NCI-H748 treated with DMSO at 0.1 percent for 48 hours (cell line): ENCODE data around the gene SPAG6.

Experiments
- DNase-seq: peaks from one replicate; lab custom pipeline; 2025; lab: John Stamatoyannopoulos, UW

The SPAG6 gene

DNA sequence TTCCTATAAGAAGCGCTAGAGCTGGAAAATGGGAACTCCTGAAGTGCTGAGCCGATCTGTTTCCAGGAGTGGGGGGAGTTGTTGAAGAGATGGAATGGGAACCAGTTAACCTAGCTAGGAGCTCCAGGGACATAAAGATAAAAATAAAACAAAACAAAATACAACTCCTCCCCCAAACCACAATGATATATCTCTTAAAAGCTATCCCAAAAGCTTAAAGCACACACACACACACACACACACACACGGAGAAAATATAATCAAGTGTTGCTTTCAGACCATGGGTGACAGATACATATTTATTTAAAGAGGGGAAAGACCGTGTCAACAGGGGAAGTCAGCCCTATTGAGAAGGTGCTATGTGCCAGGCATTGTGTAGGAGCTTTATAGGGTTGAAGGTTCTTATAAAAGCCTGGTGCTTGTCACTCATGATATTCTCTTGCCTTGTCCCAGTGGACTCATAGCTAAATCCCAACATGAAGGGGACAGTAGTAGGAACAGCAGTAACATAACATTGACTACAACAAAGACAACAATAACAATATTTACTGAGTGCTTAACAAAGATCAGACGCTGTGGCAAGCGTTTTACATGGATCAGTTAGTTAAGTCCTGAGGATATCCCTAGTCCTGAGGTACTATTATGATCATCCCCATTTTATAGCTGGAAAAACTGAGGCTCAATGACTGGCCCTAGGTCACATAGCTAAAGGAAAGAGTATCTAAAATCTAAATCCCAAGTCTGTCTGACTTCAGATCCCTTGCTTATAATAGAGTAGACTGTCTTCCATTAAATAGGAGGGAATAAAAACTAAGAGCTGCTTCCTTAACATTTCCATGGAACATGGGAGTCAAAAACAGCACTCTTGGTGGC, 115.5 kb downstream of the SPAG6 start:
- DNase-seq: no peak

DNA sequence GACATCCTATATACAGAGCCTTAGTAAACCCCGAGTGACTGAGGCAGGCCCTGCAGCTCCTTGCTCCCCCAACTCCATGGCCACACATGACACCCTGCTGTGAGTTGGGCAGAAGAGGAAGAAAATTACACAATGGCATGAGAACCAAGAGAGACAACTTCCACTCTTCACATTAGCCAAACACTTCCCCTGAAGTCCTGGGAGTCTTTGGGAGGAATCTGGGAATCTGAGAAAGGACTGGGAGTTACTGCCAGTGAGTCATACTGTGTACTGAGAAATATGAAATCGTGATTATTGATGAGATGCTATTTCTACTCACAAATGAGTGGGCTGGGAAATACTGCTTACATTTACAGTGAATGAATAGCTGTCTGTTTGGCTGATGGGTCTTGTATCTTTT, 116.6 kb downstream of the SPAG6 start:
- DNase-seq: no peak

DNA sequence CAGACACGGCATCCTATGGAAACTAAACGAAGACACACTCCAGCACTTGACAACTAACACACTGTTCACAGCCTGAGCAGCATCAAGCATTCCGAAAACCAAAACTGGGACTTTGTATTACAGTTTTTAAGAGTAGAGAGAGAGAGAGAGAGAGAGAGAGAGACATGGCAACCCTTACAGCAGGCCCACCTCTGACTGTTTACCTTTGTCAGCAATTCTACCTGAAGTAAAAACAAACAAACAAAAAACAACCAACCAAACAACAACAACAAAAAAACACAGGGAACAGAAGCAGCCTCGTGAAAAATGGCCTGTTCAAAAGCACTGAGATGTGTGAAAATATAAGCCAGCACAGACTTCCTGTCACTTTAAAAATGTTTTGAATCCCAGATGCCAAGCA, 118.0 kb downstream of the SPAG6 start:
- DNase-seq: no peak

DNA sequence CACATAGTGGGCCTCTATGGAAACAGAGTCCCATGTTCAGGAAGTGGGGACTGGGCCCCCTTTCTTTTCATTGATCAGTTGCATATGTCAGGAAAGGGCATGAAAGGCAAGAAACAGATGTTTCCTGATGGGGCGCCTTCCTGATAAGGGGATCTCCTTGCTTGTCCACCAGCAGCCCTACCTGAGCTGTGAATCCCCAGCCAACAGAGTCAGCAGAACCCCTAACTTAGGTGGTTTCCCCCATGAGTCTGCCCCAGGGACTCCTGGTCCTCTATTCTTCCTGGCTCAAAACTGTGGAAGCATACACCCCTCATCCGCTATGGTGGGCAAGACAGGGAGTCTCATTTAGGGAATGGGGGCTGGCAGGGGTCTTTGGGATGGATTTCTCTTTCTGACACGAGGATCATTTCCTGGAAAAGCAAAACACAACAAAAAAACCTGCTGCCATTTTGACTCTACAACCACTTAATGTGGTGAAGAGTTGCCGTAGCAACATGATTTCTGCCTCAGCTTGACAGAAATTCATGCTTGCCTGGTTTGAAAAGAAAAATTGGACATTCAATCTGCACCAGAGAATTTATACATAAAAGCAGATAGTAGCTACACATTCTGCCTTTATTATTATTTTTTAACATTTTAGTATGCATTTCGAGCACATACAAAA, 119.8 kb downstream of the SPAG6 start:
- DNase-seq: no peak

DNA sequence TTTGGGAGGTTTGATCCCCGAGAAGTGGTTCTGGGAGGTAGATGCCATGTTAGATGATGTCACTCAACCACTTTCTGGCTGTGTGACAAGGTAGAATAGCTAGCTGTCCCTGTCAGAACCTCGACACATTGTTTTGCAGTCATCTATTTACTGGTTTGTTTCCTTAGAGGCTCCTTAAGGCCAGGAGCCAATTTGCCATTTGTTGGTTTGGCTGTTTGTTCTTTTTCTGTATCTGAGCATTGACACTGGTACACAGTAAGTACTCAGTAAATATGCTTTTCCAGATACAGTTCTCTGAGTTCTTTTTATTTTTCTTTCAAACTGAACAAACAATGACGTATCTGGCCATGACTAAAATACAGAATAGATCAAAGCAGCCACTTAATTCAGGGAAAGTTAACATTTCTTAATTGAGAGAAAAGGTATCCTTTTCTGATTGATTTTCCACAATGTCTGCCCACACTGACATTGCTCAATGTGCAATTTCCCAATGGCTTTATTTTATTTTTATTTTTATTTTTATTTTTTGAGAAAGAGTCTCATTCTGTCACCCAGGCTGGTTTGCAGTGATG, 121.6 kb downstream of the SPAG6 start:
- no peak for DNase-seq
